Measurements from ENCODE around the gene NDUFAF4.

NDUFAF4 gene

DNA sequence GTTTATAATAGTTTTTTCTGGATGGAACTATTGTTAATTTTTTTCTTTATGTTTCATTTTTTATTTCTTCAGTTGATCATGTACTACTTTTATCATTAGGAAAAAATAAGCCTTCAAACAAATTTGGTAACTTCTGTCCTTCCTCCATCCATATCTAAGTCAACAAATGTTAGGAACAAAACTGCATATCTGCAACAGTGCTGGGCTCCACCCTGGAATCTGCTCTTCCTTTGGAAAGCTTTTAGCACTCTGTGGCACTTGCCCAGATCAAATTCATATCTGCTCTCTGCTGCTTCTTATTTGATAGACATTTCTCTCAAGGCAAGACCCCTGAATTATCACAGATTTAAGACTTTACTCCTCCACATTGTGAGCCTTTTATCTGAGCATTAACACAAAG lies 36.1 kb downstream of the NDUFAF4 start:
- H2AK5ac ChIP-seq (ENCODE audit: low read length): no peak overlapping the region
- H2BK15ac ChIP-seq (replicated peaks; ENCODE audit: low read depth): no peak overlapping the region
- no peak overlapping the region for H3K9ac ChIP-seq (ENCODE audit: low read length)
- no peak overlapping the region for H3K4me3 ChIP-seq (ENCODE audit: low read length)
- no peaks in the 10 kb centered on the region for H3K27me3 ChIP-seq (ENCODE audit: insufficient read depth, low read length, poor library complexity)
- H4K5ac ChIP-seq (ENCODE audit: low read length): no peak overlapping the region
- no peak overlapping the region for H3K27ac ChIP-seq (ENCODE audit: low read depth, low read length)
- H3K4me2 ChIP-seq (ENCODE audit: low read length): no peak overlapping the region
- H3K36me3 ChIP-seq (ENCODE audit: control insufficient read depth, insufficient read depth, low read length): no peaks in the 10 kb centered on the region
- DNase-seq: no peak
- H3K18ac ChIP-seq (ENCODE audit: low read length): no peak overlapping the region
- no peaks in the 10 kb centered on the region for H3K79me1 ChIP-seq (ENCODE audit: low read length)
- H3K79me2 ChIP-seq (ENCODE audit: control insufficient read depth, insufficient read depth, low read length): no peaks in the 10 kb centered on the region
- no peak overlapping the region for H3K23ac ChIP-seq (ENCODE audit: low read length)
- no peak overlapping the region for H3K4ac ChIP-seq (ENCODE audit: low read depth, low read length)
- no peak overlapping the region for H2BK120ac ChIP-seq (ENCODE audit: low read depth, low read length)
- H3K4me1 ChIP-seq (ENCODE audit: control insufficient read depth, low read depth, low read length): no peaks in the 10 kb centered on the region
- no peak overlapping the region for H3K56ac ChIP-seq (ENCODE audit: low read length)
- no peak overlapping the region for H2BK5ac ChIP-seq (ENCODE audit: low read length)
- H4K8ac ChIP-seq (ENCODE audit: low read depth, low read length): no peak overlapping the region

DNA sequence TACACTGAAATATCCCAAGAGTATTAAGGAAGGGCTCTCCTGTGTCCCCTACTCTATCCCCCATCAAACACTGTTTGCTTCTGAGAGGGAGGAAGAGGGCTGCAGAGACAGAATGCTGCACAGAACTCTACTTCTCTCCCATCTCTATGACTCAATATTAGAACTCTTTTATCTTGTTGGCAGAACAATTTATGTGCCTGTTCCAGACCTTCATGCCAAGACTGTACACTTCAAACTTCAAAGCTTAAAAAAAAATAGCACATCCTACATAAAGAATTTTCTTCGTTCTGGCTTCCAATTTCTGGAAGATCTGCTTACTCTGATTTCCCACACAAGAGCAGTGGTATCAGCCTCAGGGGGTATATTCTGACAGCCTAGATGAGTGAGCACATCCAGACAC lies 40.8 kb downstream of the NDUFAF4 start:
- Histone ChIP-seq H2BK15ac (replicated peaks; ENCODE audit: low read depth) (no peak overlapping the region), H3K4me3 (ENCODE audit: low read length) (no peak overlapping the region), H3K79me1 (ENCODE audit: low read length) (no peaks in the 10 kb centered on the region), H3K4ac (ENCODE audit: low read depth, low read length) (no peak overlapping the region), H2BK5ac (ENCODE audit: low read length) (no peak overlapping the region), H3K18ac (ENCODE audit: low read length) (no peak overlapping the region), H4K5ac (ENCODE audit: low read length) (no peak overlapping the region), H2BK120ac (ENCODE audit: low read depth, low read length) (no peak overlapping the region), H3K27ac (ENCODE audit: low read depth, low read length) (no peak overlapping the region), H3K23ac (ENCODE audit: low read length) (no peak overlapping the region), H3K56ac (ENCODE audit: low read length) (no peak overlapping the region), H3K9ac (ENCODE audit: low read length) (no peak overlapping the region), H4K8ac (ENCODE audit: low read depth, low read length) (no peak overlapping the region), H3K27me3 (ENCODE audit: insufficient read depth, low read length, poor library complexity) (no peaks in the 10 kb centered on the region), H3K4me1 (ENCODE audit: control insufficient read depth, low read depth, low read length) (no peaks in the 10 kb centered on the region), H3K4me2 (ENCODE audit: low read length) (no peak overlapping the region), H2AK5ac (ENCODE audit: low read length) (no peak overlapping the region), H3K79me2 (ENCODE audit: control insufficient read depth, insufficient read depth, low read length) (no peaks in the 10 kb centered on the region), H3K36me3 (ENCODE audit: control insufficient read depth, insufficient read depth, low read length) (no peaks in the 10 kb centered on the region)
- no CpG with 5 or more reads among the region's 1 CpG for WGBS (ENCODE audit: extremely low coverage, insufficient coverage, low lambda C conversion rate)
- no peak for DNase-seq

DNA sequence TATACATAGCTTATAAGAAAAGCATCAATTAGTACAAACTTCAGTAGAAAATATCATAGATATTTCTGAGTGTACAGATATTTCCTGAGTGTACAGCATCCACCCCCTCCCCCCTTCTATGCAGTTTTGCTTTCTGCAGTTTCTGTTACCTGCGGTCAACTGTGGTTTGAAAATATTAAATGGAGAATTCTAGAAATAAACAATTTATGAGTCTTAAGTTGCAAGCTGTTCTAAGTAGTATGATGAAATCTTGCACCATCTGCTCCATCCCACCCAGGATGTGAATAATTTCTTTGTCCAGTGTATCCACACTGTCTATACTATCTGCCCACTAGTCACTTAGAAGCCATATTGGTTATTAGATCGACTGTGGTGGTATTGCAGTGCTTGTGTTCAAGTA lies 44.6 kb downstream of the NDUFAF4 start:
- Histone ChIP-seq H2BK5ac (ENCODE audit: low read length) (no peak overlapping the region), H4K8ac (ENCODE audit: low read depth, low read length) (no peak overlapping the region), H3K79me1 (ENCODE audit: low read length) (no peaks in the 10 kb centered on the region), H2BK120ac (ENCODE audit: low read depth, low read length) (no peak overlapping the region), H3K4ac (ENCODE audit: low read depth, low read length) (no peak overlapping the region), H2BK15ac (replicated peaks; ENCODE audit: low read depth) (no peak overlapping the region), H4K5ac (ENCODE audit: low read length) (no peak overlapping the region), H3K36me3 (ENCODE audit: control insufficient read depth, insufficient read depth, low read length) (no peaks in the 10 kb centered on the region), H3K27ac (ENCODE audit: low read depth, low read length) (no peak overlapping the region), H2AK5ac (ENCODE audit: low read length) (no peak overlapping the region), H3K4me2 (ENCODE audit: low read length) (no peak overlapping the region), H3K18ac (ENCODE audit: low read length) (no peak overlapping the region), H3K27me3 (ENCODE audit: insufficient read depth, low read length, poor library complexity) (no peaks in the 10 kb centered on the region), H3K4me1 (ENCODE audit: control insufficient read depth, low read depth, low read length) (no peaks in the 10 kb centered on the region), H3K79me2 (ENCODE audit: control insufficient read depth, insufficient read depth, low read length) (no peaks in the 10 kb centered on the region), H3K4me3 (ENCODE audit: low read length) (no peak overlapping the region), H3K56ac (ENCODE audit: low read length) (no peak overlapping the region), H3K23ac (ENCODE audit: low read length) (no peak overlapping the region), H3K9ac (ENCODE audit: low read length) (no peak overlapping the region)
- DNase-seq: no peak
- WGBS (ENCODE audit: extremely low coverage, insufficient coverage, low lambda C conversion rate): no CpG with 5 or more reads among the region's 2 CpGs

DNA sequence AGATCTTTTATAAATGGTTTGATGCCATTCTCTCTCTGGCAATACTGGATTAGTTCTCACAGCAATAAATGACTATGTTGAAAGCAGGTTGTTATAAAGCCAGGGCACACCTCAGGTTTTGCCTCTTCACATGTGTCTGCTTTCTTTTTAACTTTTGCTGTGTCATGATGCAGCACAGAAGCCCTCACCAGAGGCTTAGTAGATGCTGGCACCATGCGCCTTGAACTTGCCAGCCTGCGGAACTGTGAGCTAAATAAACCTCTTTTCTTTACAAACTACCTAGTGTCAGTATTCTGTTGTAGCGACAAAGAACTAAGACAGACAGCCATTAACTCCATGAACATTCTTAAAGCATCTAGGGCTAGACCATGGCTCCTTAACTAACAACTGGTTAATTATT lies 45.1 kb downstream of the NDUFAF4 start:
- Histone ChIP-seq H3K36me3 (ENCODE audit: control insufficient read depth, insufficient read depth, low read length) (no peaks in the 10 kb centered on the region), H3K18ac (ENCODE audit: low read length) (no peak overlapping the region), H3K4me3 (ENCODE audit: low read length) (no peak overlapping the region), H3K4ac (ENCODE audit: low read depth, low read length) (no peak overlapping the region), H2BK5ac (ENCODE audit: low read length) (no peak overlapping the region), H2BK15ac (replicated peaks; ENCODE audit: low read depth) (no peak overlapping the region), H2BK120ac (ENCODE audit: low read depth, low read length) (no peak overlapping the region), H3K4me1 (ENCODE audit: control insufficient read depth, low read depth, low read length) (no peaks in the 10 kb centered on the region), H3K27ac (ENCODE audit: low read depth, low read length) (no peak overlapping the region), H3K4me2 (ENCODE audit: low read length) (no peak overlapping the region), H3K56ac (ENCODE audit: low read length) (no peak overlapping the region), H3K23ac (ENCODE audit: low read length) (no peak overlapping the region), H3K79me1 (ENCODE audit: low read length) (no peaks in the 10 kb centered on the region), H4K5ac (ENCODE audit: low read length) (no peak overlapping the region), H4K8ac (ENCODE audit: low read depth, low read length) (no peak overlapping the region), H2AK5ac (ENCODE audit: low read length) (no peak overlapping the region), H3K27me3 (ENCODE audit: insufficient read depth, low read length, poor library complexity) (no peaks in the 10 kb centered on the region), H3K79me2 (ENCODE audit: control insufficient read depth, insufficient read depth, low read length) (no peaks in the 10 kb centered on the region), H3K9ac (ENCODE audit: low read length) (no peak overlapping the region)
- no peak for DNase-seq
- WGBS (ENCODE audit: extremely low coverage, insufficient coverage, low lambda C conversion rate): no CpG with 5 or more reads among the region's 3 CpGs

DNA sequence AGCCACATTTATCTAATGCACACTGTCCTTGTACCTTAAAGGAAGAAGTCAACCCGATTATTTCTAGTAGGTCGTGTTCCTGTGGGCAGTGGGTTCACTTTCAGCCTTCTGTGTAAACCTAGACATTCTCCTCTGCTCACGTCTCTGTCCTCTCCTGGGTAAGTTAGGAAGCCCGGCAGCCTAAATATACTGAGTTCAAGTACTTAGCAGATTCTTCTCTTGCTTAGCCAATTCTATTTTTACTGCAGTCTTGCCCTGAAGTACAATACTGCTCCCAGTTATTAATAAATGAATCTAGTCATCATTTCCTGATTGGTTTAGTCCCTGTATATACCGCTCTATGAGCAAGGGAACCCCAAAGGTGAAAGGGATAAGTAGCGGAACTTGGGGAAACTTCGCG lies 45.8 kb downstream of the NDUFAF4 start:
- Histone ChIP-seq H3K4me1 (ENCODE audit: control insufficient read depth, low read depth, low read length) (no peaks in the 10 kb centered on the region), H3K4me2 (ENCODE audit: low read length) (no peak overlapping the region), H4K8ac (ENCODE audit: low read depth, low read length) (no peak overlapping the region), H3K4ac (ENCODE audit: low read depth, low read length) (no peak overlapping the region), H3K18ac (ENCODE audit: low read length) (no peak overlapping the region), H3K4me3 (ENCODE audit: low read length) (no peak overlapping the region), H3K79me2 (ENCODE audit: control insufficient read depth, insufficient read depth, low read length) (no peaks in the 10 kb centered on the region), H3K56ac (ENCODE audit: low read length) (no peak overlapping the region), H2AK5ac (ENCODE audit: low read length) (no peak overlapping the region), H2BK5ac (ENCODE audit: low read length) (no peak overlapping the region), H3K23ac (ENCODE audit: low read length) (no peak overlapping the region), H3K9ac (ENCODE audit: low read length) (no peak overlapping the region), H3K27me3 (ENCODE audit: insufficient read depth, low read length, poor library complexity) (no peaks in the 10 kb centered on the region), H4K5ac (ENCODE audit: low read length) (no peak overlapping the region), H3K27ac (ENCODE audit: low read depth, low read length) (no peak overlapping the region), H2BK15ac (replicated peaks; ENCODE audit: low read depth) (no peak overlapping the region), H3K36me3 (ENCODE audit: control insufficient read depth, insufficient read depth, low read length) (no peaks in the 10 kb centered on the region), H2BK120ac (ENCODE audit: low read depth, low read length) (no peak overlapping the region), H3K79me1 (ENCODE audit: low read length) (no peaks in the 10 kb centered on the region)
- DNase-seq: no peak
- WGBS (ENCODE audit: extremely low coverage, insufficient coverage, low lambda C conversion rate): no CpG with 5 or more reads among the region's 8 CpGs

DNA sequence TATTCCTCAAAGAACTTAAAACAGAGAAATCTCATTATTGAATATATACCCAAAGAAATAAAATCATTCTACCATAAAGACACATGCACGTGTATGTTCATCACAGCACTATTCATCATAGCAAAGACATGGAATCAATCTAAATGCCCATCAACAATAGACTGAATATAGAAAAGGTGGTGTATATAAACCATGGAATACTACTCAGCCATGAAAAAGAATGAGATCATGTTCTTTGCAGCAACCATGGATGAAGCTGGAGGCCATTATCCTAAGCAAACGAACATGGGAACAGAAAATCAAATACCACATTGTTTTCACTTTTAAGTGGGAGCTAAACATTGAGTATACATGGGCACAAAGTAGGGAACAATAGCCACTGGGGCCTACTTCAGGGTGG lies 48.1 kb downstream of the NDUFAF4 start:
- H3K23ac ChIP-seq (ENCODE audit: low read length): no peak overlapping the region
- H3K79me1 ChIP-seq (ENCODE audit: low read length): no peaks in the 10 kb centered on the region
- no peak overlapping the region for H2BK15ac ChIP-seq (replicated peaks; ENCODE audit: low read depth)
- no peak overlapping the region for H3K4ac ChIP-seq (ENCODE audit: low read depth, low read length)
- H4K8ac ChIP-seq (ENCODE audit: low read depth, low read length): no peak overlapping the region
- no peak overlapping the region for H2BK5ac ChIP-seq (ENCODE audit: low read length)
- H3K27ac ChIP-seq (ENCODE audit: low read depth, low read length): no peak overlapping the region
- H3K4me1 ChIP-seq (ENCODE audit: control insufficient read depth, low read depth, low read length): no peaks in the 10 kb centered on the region
- no CpG with 5 or more reads among the region's 2 CpGs for WGBS (ENCODE audit: extremely low coverage, insufficient coverage, low lambda C conversion rate)
- no peak overlapping the region for H4K5ac ChIP-seq (ENCODE audit: low read length)
- no peak overlapping the region for H3K4me3 ChIP-seq (ENCODE audit: low read length)
- no peak overlapping the region for H3K9ac ChIP-seq (ENCODE audit: low read length)
- no peak overlapping the region for H3K56ac ChIP-seq (ENCODE audit: low read length)
- no peaks in the 10 kb centered on the region for H3K36me3 ChIP-seq (ENCODE audit: control insufficient read depth, insufficient read depth, low read length)
- no peak overlapping the region for H2AK5ac ChIP-seq (ENCODE audit: low read length)
- no peaks in the 10 kb centered on the region for H3K27me3 ChIP-seq (ENCODE audit: insufficient read depth, low read length, poor library complexity)
- no peak for DNase-seq
- H2BK120ac ChIP-seq (ENCODE audit: low read depth, low read length): no peak overlapping the region
- H3K18ac ChIP-seq (ENCODE audit: low read length): no peak overlapping the region
- H3K79me2 ChIP-seq (ENCODE audit: control insufficient read depth, insufficient read depth, low read length): no peaks in the 10 kb centered on the region
- no peak overlapping the region for H3K4me2 ChIP-seq (ENCODE audit: low read length)

Data from mesendoderm (in vitro differentiated cells).